EH (cell line): ENCODE data around the gene PPIL4.
"Not testable (repeated sequence)": the region's sequence is repeated elsewhere in the genome, so short reads cannot be mapped to it uniquely, and the experiment has no call there.

Experiments used
- DNase-seq: peaks from one replicate; pipeline ENCODE4 v3.0.0-alpha.2; 2015; ENCODE audit warnings: low read depth

The PPIL4 gene

DNA sequence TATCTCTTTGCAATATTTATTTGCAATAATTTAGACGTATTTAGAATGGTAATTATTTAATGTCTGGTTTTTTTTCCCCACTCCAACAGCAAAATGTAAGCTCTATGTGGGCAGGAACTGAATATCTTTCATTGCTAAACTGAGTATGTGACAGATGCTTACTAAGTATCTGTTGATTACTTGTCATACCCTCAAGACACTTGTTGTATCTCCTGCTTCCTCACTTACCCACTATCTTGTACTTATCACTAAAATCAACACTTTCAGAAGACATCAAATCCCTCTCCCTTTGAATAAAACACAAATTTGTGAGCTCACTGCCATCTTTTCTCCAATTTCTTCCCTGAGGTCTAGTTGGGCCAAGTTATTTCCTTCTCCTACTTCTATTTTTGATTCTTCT, 30.3 kb downstream of the PPIL4 start:
- DNase-seq = no peak

- DNase-seq = no peak
Measured at GRCh38 chr6:149513915-149514314, 31.9 kb downstream of the PPIL4 start.

- DNase-seq = no peak
Measured at GRCh38 chr6:149510793-149511512, 34.9 kb downstream of the PPIL4 start.

- DNase-seq = no peak
Measured at GRCh38 chr6:149508485-149508884, 37.4 kb downstream of the PPIL4 start.

GRCh38 chr6:149503872-149504271, 42.0 kb downstream of the PPIL4 start:
- DNase-seq = no peak

- no peak for DNase-seq
Measured at GRCh38 chr6:149503276-149503675, 42.6 kb downstream of the PPIL4 start.

GRCh38 chr6:149501768-149502167, 44.1 kb downstream of the PPIL4 start:
- no peak for DNase-seq

DNA sequence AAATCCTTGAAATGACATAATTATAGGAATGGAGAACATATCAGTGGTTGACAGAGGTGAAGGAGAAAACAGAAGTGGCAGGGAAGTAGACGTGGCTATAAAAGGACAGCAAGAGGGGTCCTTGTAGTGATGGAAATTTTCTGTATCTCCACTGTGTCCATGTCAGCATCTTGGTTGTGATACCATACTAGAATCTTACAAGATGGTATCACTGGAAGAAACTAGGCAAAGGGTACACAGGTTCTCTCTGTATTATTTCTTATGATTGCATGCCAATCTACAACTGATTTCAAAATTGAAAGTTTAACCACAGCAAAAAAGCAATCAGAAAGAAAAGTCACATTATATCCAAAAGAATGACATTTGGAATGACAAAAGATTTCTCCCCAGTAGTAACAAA, 44.6 kb downstream of the PPIL4 start:
- DNase-seq = no peak

DNA sequence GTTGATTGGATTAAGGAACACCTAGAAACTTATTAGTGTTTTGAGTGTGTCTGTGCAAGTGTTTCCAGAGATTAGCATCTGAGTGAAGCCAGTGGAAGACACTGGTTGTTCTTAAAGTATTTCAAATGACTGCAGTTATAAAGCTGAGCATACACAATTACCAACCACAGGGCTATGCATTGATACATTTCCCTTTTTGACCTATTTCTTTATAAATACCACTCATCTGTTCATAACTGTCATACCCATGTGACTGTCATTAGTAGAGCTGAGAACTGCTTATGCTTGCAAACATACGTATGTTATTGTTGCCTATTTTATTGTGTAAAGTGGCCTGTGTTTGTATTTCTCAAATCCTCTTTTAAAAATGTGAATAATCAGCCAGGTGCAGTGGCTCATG, 45.7 kb downstream of the PPIL4 start:
- no peak for DNase-seq

DNA sequence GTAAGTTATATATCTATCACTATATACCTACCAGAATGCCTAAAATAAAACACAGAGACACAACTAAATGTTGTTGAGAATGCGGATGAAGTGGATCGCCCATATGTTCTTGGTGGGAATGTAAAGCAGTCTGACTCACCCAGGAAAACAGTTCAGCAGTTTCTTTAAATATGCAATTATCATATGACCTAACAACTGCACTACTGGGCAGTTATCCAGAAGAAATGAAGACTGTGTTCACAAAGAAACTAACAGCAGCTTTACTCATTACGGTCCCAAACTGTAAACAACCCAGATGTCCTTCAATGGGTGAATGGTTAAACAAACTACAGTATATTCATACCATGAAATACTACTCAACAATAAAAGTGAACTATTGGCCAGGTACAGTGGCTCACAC, 46.8 kb downstream of the PPIL4 start:
- peak; percentile 89 for DNase-seq

DNA sequence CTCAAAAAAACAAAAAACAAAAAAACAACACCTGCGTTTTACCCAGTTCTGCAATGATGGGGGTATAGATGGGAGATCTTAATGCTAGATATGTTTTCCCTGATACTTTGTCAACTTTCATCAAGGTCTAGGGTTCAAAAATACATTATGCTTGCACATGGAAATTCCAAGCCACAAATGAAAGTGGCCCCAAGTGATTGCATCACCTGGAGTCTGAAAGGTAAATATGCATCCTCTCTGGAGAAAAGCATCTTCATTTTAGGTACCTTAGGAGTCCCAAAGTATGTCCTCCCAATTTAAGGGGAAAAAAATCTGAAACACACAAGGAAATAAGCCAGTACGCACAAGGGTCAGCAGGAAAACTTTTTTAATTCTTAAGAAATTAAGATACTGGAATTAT, 48.5 kb downstream of the PPIL4 start:
- DNase-seq = no peak

DNA sequence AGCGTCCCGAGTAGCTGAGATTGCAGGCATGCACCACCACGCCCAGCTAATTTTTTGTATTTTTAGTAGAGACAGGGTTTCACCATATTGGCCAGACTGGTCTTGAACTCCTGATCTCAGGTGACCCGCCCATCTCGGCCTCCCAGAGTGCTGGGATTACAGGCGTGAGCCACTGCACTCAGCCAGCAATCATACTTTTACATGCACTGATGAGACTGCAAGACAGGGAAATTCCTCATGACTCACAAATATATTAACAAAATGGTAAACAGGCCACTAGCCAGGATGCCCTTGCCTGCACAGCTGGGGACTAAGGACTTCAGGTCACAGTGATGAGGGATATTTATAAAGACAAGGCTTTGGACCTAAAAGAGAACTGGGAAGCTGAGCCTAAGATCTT, 49.2 kb downstream of the PPIL4 start:
- DNase-seq = peak; percentile 71

- not testable (repeated sequence) for DNase-seq
Measured at GRCh38 chr6:149495349-149496016, 50.4 kb downstream of the PPIL4 start.

DNA sequence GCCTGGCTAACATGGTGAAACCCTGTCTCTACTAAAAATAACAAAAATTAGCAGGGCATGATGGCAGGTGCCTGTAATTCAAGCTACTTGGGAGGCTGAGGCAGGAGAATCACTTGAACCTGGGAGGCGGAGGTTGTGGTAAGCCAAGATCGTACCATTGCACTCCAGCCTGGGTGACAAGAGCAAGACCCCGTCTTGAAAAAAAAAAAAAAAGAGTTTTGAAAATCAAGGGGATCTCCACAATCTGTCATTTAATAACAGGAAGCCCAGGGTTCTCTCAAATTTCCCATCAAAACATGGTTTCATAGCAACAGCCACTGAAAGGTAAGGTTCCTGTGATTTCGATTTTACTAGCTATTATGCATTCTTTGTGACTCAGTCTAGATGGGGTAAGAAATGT, 51.0 kb downstream of the PPIL4 start:
- not testable (repeated sequence) for DNase-seq

DNA sequence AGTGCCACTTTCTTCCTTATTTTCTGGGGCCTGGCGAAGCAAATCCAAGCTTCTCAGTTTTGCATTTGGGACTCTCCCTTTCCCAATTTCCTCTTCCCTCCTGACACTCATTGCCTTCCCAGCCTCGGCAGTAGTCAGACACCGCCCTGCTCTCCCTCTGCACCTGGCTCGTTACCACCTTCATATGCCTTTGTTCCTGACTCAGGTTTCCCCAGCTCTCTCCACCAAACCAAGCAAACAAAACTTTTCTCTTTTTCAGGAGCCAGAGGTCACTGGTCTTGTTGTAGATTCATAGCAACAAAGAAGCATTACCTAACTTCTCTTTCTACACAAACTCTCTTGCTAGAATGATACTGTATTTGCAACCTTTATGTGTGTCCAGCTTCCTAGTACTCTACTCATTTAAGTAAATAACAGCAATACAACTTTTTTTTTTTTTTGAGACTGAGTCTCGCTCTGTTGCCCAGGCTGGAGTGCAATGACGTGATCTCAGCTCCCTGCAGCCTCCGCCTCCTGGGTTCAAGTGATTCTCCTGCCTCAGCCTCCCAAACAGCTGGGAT, 52.0 kb downstream of the PPIL4 start:
- DNase-seq = no peak

- DNase-seq = no peak
Measured at GRCh38 chr6:149492798-149493343, 53.0 kb downstream of the PPIL4 start.

DNA sequence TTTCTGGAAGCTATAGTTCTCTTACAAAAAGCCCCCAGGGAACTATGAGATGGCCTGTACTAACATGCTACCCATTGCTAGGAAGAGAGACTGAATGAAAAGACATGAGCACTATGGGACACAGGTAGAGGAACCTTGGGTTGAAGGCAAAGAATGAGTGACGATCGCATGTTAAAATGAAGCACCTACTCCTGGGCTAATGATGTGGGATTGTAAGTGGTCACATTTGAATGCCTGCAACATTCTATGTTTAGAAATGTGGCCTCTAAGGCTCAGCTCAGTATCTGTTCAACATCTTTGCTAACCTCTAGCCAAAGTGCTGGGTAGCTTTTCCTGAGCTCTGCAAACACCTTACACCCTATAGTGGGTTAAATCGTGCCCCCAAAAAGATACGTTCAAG, 55.9 kb downstream of the PPIL4 start:
- no peak for DNase-seq

GRCh38 chr6:149488815-149489214, 57.0 kb downstream of the PPIL4 start:
- DNase-seq = no peak

- DNase-seq = no peak
Measured at GRCh38 chr6:149487316-149487715, 58.5 kb downstream of the PPIL4 start.

GRCh38 chr6:149484733-149485700, 60.8 kb downstream of the PPIL4 start, which contains the start of gene ZC3H12D:
TSS of gene ZC3H12D (minus strand) at chr6:149485014. CDS start at chr6:149474543, 10,471 bp downstream.
- DNase-seq = peak; percentile 78

GRCh38 chr6:149483849-149484655, 61.8 kb downstream of the PPIL4 start:
- DNase-seq = no peak
